UCSD-AML1 (cell line): Measurements from ENCODE around the gene DAGLA.

ENCODE experiments used
- DNase-seq: peaks from one replicate; lab custom pipeline; 2025; ENCODE audit not compliant: unreplicated experiment; lab: John Stamatoyannopoulos, UW

DAGLA gene

GRCh38 chr11:61793083-61793828 lies 113.1 kb downstream of the DAGLA start:
- DNase-seq, result no peak

- no peak for DNase-seq
Measured at GRCh38 chr11:61793829-61794204, 113.6 kb downstream of the DAGLA start.

- DNase-seq, result no peak
Measured at GRCh38 chr11:61794579-61794978, 114.4 kb downstream of the DAGLA start.

- DNase-seq, result no peak
Measured at GRCh38 chr11:61795459-61795858, 115.3 kb downstream of the DAGLA start.

- no peak for DNase-seq
Measured at GRCh38 chr11:61795876-61796526, 115.8 kb downstream of the DAGLA start.
